PFSK-1 (cell line): Measurements from ENCODE around the gene RHD.

Source experiments
- FOXP2 ChIP-seq: optimal IDR thresholded peaks from 2 replicates; pipeline ENCODE3; 2011; ENCODE audit warnings: borderline replicate concordance, control low read depth, inconsistent platforms; ENCODE audit not compliant: insufficient read depth; ENCODE audit errors: extremely low read length, extremely low read depth
- POLR2AphosphoS5 ChIP-seq: IDR thresholded peaks from 2 replicates; pipeline ENCODE4 v1.6.1; 2012; ENCODE audit warnings: low read depth, mild to moderate bottlenecking, control low read depth, low read length, moderate library complexity
- REST ChIP-seq, 2 experiments: IDR thresholded peaks; 2 replicates each; pipeline versions ENCODE4 v1.6.1 to v1.8.0; 2011 to 2012; ENCODE audit warnings: low read depth in 2 of 2, low read length in 2 of 2, control low read depth in 1 of 2, inconsistent platforms in 1 of 2, mild to moderate bottlenecking in 1 of 2, moderate library complexity in 1 of 2; ENCODE audit not compliant: insufficient read depth in 1 of 2
- SIN3A ChIP-seq: IDR thresholded peaks from 2 replicates; pipeline ENCODE4 v1.6.1; 2012; ENCODE audit warnings: mild to moderate bottlenecking, low read length, moderate library complexity, borderline replicate concordance; ENCODE audit not compliant: insufficient read depth
- TAF1 ChIP-seq: IDR thresholded peaks from 2 replicates; pipeline ENCODE4 v1.6.1; 2012; ENCODE audit warnings: low read length, control low read depth, borderline replicate concordance; ENCODE audit not compliant: insufficient read depth

DNA sequence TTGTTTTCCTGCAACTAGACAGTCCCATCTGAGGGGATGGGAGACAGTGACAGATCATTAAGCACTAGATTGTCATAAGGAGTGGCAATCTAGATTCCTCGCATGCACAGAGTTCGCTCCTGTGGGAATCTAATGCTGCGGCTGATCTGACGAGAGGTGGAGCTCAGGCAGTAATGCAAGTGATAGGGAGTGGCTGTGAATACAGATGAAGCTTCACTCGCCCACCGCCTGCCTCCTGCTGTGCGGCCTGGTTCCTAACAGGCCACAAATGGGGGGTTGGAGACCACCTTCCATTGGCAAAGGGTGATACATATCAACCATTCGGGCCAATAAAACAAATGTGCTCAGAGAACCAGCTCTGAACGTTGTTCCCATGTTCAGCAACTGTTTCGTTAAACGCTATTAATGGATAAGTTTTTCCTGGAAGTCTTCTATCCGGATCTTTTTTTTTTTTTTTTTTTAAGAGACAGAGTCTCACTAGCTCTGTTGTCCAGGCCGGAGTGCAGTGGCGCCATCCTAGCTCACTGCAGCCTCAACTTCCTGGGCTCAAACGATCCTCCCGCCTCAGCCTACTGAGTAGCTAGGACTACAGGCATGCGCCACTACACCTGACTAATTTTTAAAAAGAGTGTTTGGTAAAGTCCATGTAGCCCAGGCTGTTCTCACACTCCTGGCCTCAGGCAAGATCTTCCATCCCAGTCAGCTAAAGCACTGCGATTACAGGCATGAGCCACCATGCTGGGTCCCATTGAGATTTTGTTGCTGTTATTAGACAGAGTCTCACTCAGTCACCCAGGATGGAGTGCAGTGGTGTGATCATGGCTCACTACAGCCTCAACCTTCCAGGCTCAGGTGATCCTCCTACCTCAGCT, 16.4 kb upstream of the RHD start:
- TF ChIP-seq REST (IDR thresholded peaks at IDR 0.05; ENCODE audit: insufficient read depth in 1 of 2, low read depth in 2 of 2, low read length in 2 of 2) (no peak), TAF1 (no peak), SIN3A (no peak), FOXP2 (no peak), POLR2AphosphoS5 (no peak)
